Stimulated activated CD4-positive, alpha-beta T cell treated with anti-CD3 and anti-CD28 coated beads, Interleukin-2, amount 100 ng/mL, for 48 hours (primary cell): ENCODE results near the gene BEND3.
"Not testable (repeated sequence)": the region's sequence is repeated elsewhere in the genome, so short reads cannot be mapped to it uniquely, and the experiment has no call there.

ENCODE experiments used
- DNase-seq, 2 donors: peaks; one replicate each; pipeline ENCODE4 v3.0.0-alpha.2; 2020

The BEND3 gene

GRCh38 chr6:107114926-107115694 is at the start of gene BEND3:
BEND3 (minus strand) TSS chr6:107115515; CDS start chr6:107099285, 16,230 bp downstream.
- DNase-seq = peak; percentile 15 to 16

GRCh38 chr6:107164299-107164698 is 49.0 kb upstream of the BEND3 start:
- not testable (repeated sequence) for DNase-seq

GRCh38 chr6:107161521-107161920 is 46.2 kb upstream of the BEND3 start:
- DNase-seq = no peak

- no peak for DNase-seq
Observed at GRCh38 chr6:107156617-107157016, 41.3 kb upstream of the BEND3 start.

- no peak for DNase-seq
Observed at GRCh38 chr6:107154801-107155160, 39.5 kb upstream of the BEND3 start.

GRCh38 chr6:107154131-107154800 is 39.0 kb upstream of the BEND3 start:
- no peak for DNase-seq

- no peak for DNase-seq
Observed at GRCh38 chr6:107152638-107153430, 37.5 kb upstream of the BEND3 start.

GRCh38 chr6:107144666-107145065 is 29.4 kb upstream of the BEND3 start:
- DNase-seq = no peak

- DNase-seq = no peak
Observed at GRCh38 chr6:107144014-107144413, 28.7 kb upstream of the BEND3 start.

GRCh38 chr6:107140581-107140980 is 25.3 kb upstream of the BEND3 start:
- DNase-seq = no peak

GRCh38 chr6:107136324-107136723 is 21.0 kb upstream of the BEND3 start:
- not testable (repeated sequence) for DNase-seq

- DNase-seq = not testable (repeated sequence)
Observed at GRCh38 chr6:107135048-107135680, 19.8 kb upstream of the BEND3 start.

GRCh38 chr6:107132330-107132954 is 17.1 kb upstream of the BEND3 start:
- peak in 1 of 2 donors; percentile 4 for DNase-seq

- no peak for DNase-seq
Observed at GRCh38 chr6:107129370-107129925, 14.1 kb upstream of the BEND3 start.

- DNase-seq = no peak
Observed at GRCh38 chr6:107128577-107128976, 13.3 kb upstream of the BEND3 start.

GRCh38 chr6:107128175-107128574 is 12.9 kb upstream of the BEND3 start:
- DNase-seq = no peak

- DNase-seq = no peak
Observed at GRCh38 chr6:107125771-107126170, 10.5 kb upstream of the BEND3 start.

GRCh38 chr6:107124934-107125348 is 9.6 kb upstream of the BEND3 start:
- no peak for DNase-seq

GRCh38 chr6:107123501-107123900 is 8.2 kb upstream of the BEND3 start:
- DNase-seq = no peak

- DNase-seq = no peak
Observed at GRCh38 chr6:107122748-107123147, 7.4 kb upstream of the BEND3 start.

- no peak for DNase-seq
Observed at GRCh38 chr6:107121964-107122495, 6.7 kb upstream of the BEND3 start.

- no peak for DNase-seq
Observed at GRCh38 chr6:107121266-107121665, 6.0 kb upstream of the BEND3 start.
